IMR-90 (cell line): ENCODE data around the gene TNIP1. TPM values are rescaled to one million over a fixed set of nuclear protein-coding genes. Genes with fewer than 3 reads are reported as not detected.

Source experiments
- ATAC-seq: fragments of 200-7000 bp; cut with Tn5 transposase; 2 replicates; pipeline ENCODE4 v1.9.1; 2020; ENCODE audit warnings: low read depth, mild to moderate bottlenecking, moderate library complexity
- BruUV-seq: library from RNA; stranded (reverse); fragments of 400-500 nt; replicated peaks from 2 replicates; lab custom pipeline; 2021; lab: Mats Ljungman, UMichigan
- CTCF ChIA-PET: fragments of 300-600 bp; formaldehyde crosslinking; extraction: SDS; loops from one replicate; lab custom pipeline; 2021; ENCODE audit warnings: antibody characterized with exemption; lab: Yijun Ruan, JAX
- POLR2A ChIA-PET: fragments of 300-600 bp; sonication (Branson Sonifier 250); formaldehyde crosslinking; loops from one replicate; lab custom pipeline; 2022; ENCODE audit warnings: antibody characterized with exemption; ENCODE audit not compliant: unreplicated experiment; lab: Charles Lee
- DNase-seq: peaks from one replicate; pipeline ENCODE4 v3.0.0; 2013
- H2AFZ ChIP-seq: replicated peaks from 2 replicates; pipeline ENCODE3; 2013; ENCODE audit warnings: low read length, mild to moderate bottlenecking; ENCODE audit not compliant: poor library complexity
- H2AK5ac ChIP-seq: 2 replicates; pipeline ENCODE4 v1.6.1; 2013; ENCODE audit warnings: low read depth, low read length, inconsistent platforms
- H2AK9ac ChIP-seq: replicated peaks from 2 replicates; pipeline ENCODE3; 2013; ENCODE audit warnings: mild to moderate bottlenecking, low read depth, low read length, moderate library complexity; ENCODE audit not compliant: poor library complexity
- H2BK120ac ChIP-seq: 2 replicates; pipeline ENCODE4 v1.6.1; 2013; ENCODE audit warnings: low read depth, low read length, inconsistent platforms
- H2BK15ac ChIP-seq: 3 replicates; pipeline ENCODE4 v1.6.1; 2013; ENCODE audit warnings: low read depth, low read length, inconsistent platforms
- H2BK20ac ChIP-seq: 2 replicates; pipeline ENCODE4 v1.6.1; 2013; ENCODE audit warnings: low read depth, mild to moderate bottlenecking, inconsistent platforms, low read length, moderate library complexity
- H2BK5ac ChIP-seq: 2 replicates; pipeline ENCODE4 v1.6.1; 2013; ENCODE audit warnings: mild to moderate bottlenecking, low read depth, low read length, inconsistent platforms; ENCODE audit not compliant: poor library complexity, severe bottlenecking
- H3K14ac ChIP-seq: replicated peaks from 2 replicates; pipeline ENCODE4 v1.6.1; 2013; ENCODE audit warnings: low read depth, low read length, inconsistent platforms
- H3K18ac ChIP-seq: 2 replicates; pipeline ENCODE4 v1.6.1; 2013; ENCODE audit warnings: low read depth, low read length, control low read depth
- H3K23ac ChIP-seq: 2 replicates; pipeline ENCODE4 v1.6.1; 2013; ENCODE audit warnings: low read depth, low read length, inconsistent platforms
- H3K27ac ChIP-seq: 2 replicates; pipeline ENCODE4 v1.5.1; 2013; ENCODE audit warnings: mild to moderate bottlenecking, control low read depth, low read length; ENCODE audit not compliant: insufficient read depth
- H3K27me3 ChIP-seq: 2 replicates; pipeline ENCODE4 v1.6.1; 2013; ENCODE audit warnings: low read length; ENCODE audit not compliant: control insufficient read depth, insufficient read depth
- H3K36me3 ChIP-seq: 2 replicates; pipeline ENCODE4 v1.6.1; 2013; ENCODE audit warnings: low read length, mixed read lengths; ENCODE audit not compliant: control insufficient read depth, insufficient read depth
- H3K4ac ChIP-seq: 2 replicates; pipeline ENCODE4 v1.6.1; 2013; ENCODE audit warnings: low read depth, low read length, inconsistent platforms
- H3K4me1 ChIP-seq: 2 replicates; pipeline ENCODE4 v1.6.1; 2013; ENCODE audit warnings: low read length, mixed read lengths; ENCODE audit not compliant: control insufficient read depth, insufficient read depth
- H3K4me2 ChIP-seq: 2 replicates; pipeline ENCODE4 v1.6.1; 2013; ENCODE audit warnings: low read depth, mild to moderate bottlenecking, control low read depth, low read length, moderate library complexity
- H3K4me3 ChIP-seq: 2 replicates; pipeline ENCODE4 v1.5.1; 2013; ENCODE audit warnings: low read depth, mild to moderate bottlenecking, control low read depth, low read length, moderate library complexity; ENCODE audit not compliant: insufficient read depth
- H3K56ac ChIP-seq: 2 replicates; pipeline ENCODE4 v1.6.1; 2013; ENCODE audit warnings: low read length, inconsistent platforms; ENCODE audit not compliant: insufficient read depth; ENCODE audit errors: extremely low read depth
- H3K79me1 ChIP-seq, 2 experiments: 2 replicates each; pipeline ENCODE4 v1.6.1; 2013; ENCODE audit warnings: low read length in 2 of 2, inconsistent platforms in 1 of 2, low read depth in 1 of 2
- H3K9ac ChIP-seq: 2 replicates; pipeline ENCODE4 v1.6.1; 2013; ENCODE audit warnings: low read depth, low read length, control low read depth
- H3K9me1 ChIP-seq: 2 replicates; pipeline ENCODE4 v1.6.1; 2013; ENCODE audit warnings: low read length, inconsistent platforms; ENCODE audit not compliant: insufficient read depth
- H3K9me3 ChIP-seq: 2 replicates; pipeline ENCODE4 v1.6.1; 2013; ENCODE audit warnings: low read length; ENCODE audit not compliant: control insufficient read depth, insufficient read depth
- H4K20me1 ChIP-seq: 2 replicates; pipeline ENCODE4 v1.6.1; 2013; ENCODE audit warnings: low read length, inconsistent platforms; ENCODE audit not compliant: insufficient read depth
- H4K5ac ChIP-seq: 2 replicates; pipeline ENCODE4 v1.6.1; 2013; ENCODE audit warnings: mild to moderate bottlenecking, low read depth, low read length, control low read depth
- H4K8ac ChIP-seq, 2 experiments: 2 replicates each; pipeline ENCODE4 v1.6.1; 2013; ENCODE audit warnings: low read depth in 2 of 2, low read length in 2 of 2, control low read depth in 1 of 2, inconsistent platforms in 1 of 2
- H4K91ac ChIP-seq: 2 replicates; pipeline ENCODE4 v1.6.1; 2013; ENCODE audit warnings: low read depth, low read length, inconsistent platforms; ENCODE audit not compliant: insufficient read depth
- BHLHE40 ChIP-seq: fragments of 150-350 bp; IDR thresholded peaks from 2 replicates; pipeline ENCODE4 v1.6.1; 2016; ENCODE audit warnings: mild to moderate bottlenecking, low read depth, low read length
- CEBPB ChIP-seq: IDR thresholded peaks from 2 replicates; pipeline ENCODE4 v1.6.1; 2012; ENCODE audit warnings: low read depth, low read length, improper control_type of control experiment
- CHD1 ChIP-seq: IDR thresholded peaks from 2 replicates; pipeline ENCODE4 v1.6.1; 2012; ENCODE audit warnings: low read depth, low read length, improper control_type of control experiment
- FOS ChIP-seq: fragments of 150-350 bp; IDR thresholded peaks from 2 replicates; pipeline ENCODE4 v1.6.1; 2016; ENCODE audit warnings: low read depth, low read length
- MAFK ChIP-seq: IDR thresholded peaks from 2 replicates; pipeline ENCODE4 v1.6.1; 2012; ENCODE audit warnings: low read depth, low read length, improper control_type of control experiment
- MAZ ChIP-seq: IDR thresholded peaks from 2 replicates; pipeline ENCODE4 v1.6.1; 2012; ENCODE audit warnings: low read depth, mild to moderate bottlenecking, low read length, improper control_type of control experiment, moderate library complexity, borderline replicate concordance
- MXI1 ChIP-seq: IDR thresholded peaks from 2 replicates; pipeline ENCODE4 v1.6.1; 2012; ENCODE audit warnings: low read depth, mild to moderate bottlenecking, low read length, moderate library complexity, borderline replicate concordance
- NFE2L2 ChIP-seq: fragments of 150-350 bp; IDR thresholded peaks from 2 replicates; pipeline ENCODE4 v1.6.1; 2016; ENCODE audit warnings: low read depth, mild to moderate bottlenecking, low read length
- POLR2A ChIP-seq: IDR thresholded peaks from 2 replicates; pipeline ENCODE4 v1.6.1; 2012; ENCODE audit warnings: mild to moderate bottlenecking, low read depth, low read length
- RAD21 ChIP-seq: IDR thresholded peaks from 2 replicates; pipeline ENCODE4 v1.6.1; 2012; ENCODE audit warnings: low read length, improper control_type of control experiment
- RCOR1 ChIP-seq: IDR thresholded peaks from 2 replicates; pipeline ENCODE4 v1.6.1; 2012; ENCODE audit warnings: mild to moderate bottlenecking, low read length, improper control_type of control experiment; ENCODE audit not compliant: insufficient replicate concordance
- RFX5 ChIP-seq: IDR thresholded peaks from 2 replicates; pipeline ENCODE4 v1.8.0; 2012; ENCODE audit warnings: low read depth, mild to moderate bottlenecking, low read length, moderate library complexity
- SMC3 ChIP-seq: fragments of 150-350 bp; IDR thresholded peaks from 2 replicates; pipeline ENCODE4 v1.6.1; 2016; ENCODE audit warnings: low read depth, mild to moderate bottlenecking, antibody characterized with exemption, low read length, moderate library complexity
- USF2 ChIP-seq: fragments of 150-350 bp; IDR thresholded peaks from 2 replicates; pipeline ENCODE4 v1.6.1; 2017; ENCODE audit warnings: mild to moderate bottlenecking, antibody characterized with exemption, low read length, low read depth
- whole genome bisulfite sequencing, 2 experiments: methylation state at CpG; one replicate each; pipeline versions ENCODE4 v1.1.5 to v1.1.7; 2013; ENCODE audit warnings: missing lambda C conversion rate in 2 of 2; ENCODE audit not compliant: insufficient read length in 1 of 2; ENCODE audit errors: extremely low coverage in 2 of 2; 5-methylcytosine and 5-hydroxymethylcytosine counted together
- dilution Hi-C: fragments of 300-500 bp; cut with HindIII; formaldehyde crosslinking; loops from one replicate; pipeline ENCODE4 v1.14.3; 2018; ENCODE audit warnings: low sequenced_read_pairs; ENCODE audit not compliant: unreplicated experiment
- in situ Hi-C: fragments of 300-500 bp; cut with MboI; formaldehyde crosslinking; loops from 3 replicates; pipeline ENCODE4 v1.14.3; 2019; ENCODE audit warnings: low sequenced_read_pairs, inconsistent platforms, mixed read lengths
- intact Hi-C: fragments of 100-400 bp; cut with micrococcal nuclease; formaldehyde crosslinking; loops from 2 replicates; pipeline ENCODE4 v1.10.0; 2022
- polyA plus RNA-seq, 3 experiments: library from polyadenylated mRNA; depleted of rRNA; stranded (reverse); fragments of >200 nt; gene quantifications; 2 replicates each; pipeline ENCODE4 v1.2.3, GENCODE V29; 2012; ENCODE audit warnings: low replicate concordance in 1 of 3
- total RNA-seq: library from RNA; depleted of rRNA; stranded (reverse); fragments of >200 nt; gene quantifications from 2 replicates; pipeline ENCODE4 v1.2.3, GENCODE V29; 2012
- TF ChIP-seq, protein P1 (sequence below): fragments of 150-350 bp; IDR thresholded peaks from 2 replicates; pipeline ENCODE4 v1.6.1; 2016; ENCODE audit warnings: low read depth, mild to moderate bottlenecking, low read length, moderate library complexity, borderline replicate concordance
- TF ChIP-seq, protein P2 (sequence below): conservative IDR thresholded peaks from 2 replicates; pipeline ENCODE4 v1.5.1; 2012; ENCODE audit warnings: mild to moderate bottlenecking, low read depth, low read length, improper control_type of control experiment

Gene TNIP1
- total and polyA plus RNA-seq, 2 of the 4 experiments (the other 2 are of a cell fraction) = 63.8 to 92.8 TPM

- CTCF ChIA-PET = no interaction called here
- in situ Hi-C loops (no loop called here), intact Hi-C loops (no loop called here), dilution Hi-C loops (no loop called here)
- no peak overlapping the region for H2BK20ac ChIP-seq
- no TSS peak for BruUV-seq
- TF ChIP-seq, protein P1, sequence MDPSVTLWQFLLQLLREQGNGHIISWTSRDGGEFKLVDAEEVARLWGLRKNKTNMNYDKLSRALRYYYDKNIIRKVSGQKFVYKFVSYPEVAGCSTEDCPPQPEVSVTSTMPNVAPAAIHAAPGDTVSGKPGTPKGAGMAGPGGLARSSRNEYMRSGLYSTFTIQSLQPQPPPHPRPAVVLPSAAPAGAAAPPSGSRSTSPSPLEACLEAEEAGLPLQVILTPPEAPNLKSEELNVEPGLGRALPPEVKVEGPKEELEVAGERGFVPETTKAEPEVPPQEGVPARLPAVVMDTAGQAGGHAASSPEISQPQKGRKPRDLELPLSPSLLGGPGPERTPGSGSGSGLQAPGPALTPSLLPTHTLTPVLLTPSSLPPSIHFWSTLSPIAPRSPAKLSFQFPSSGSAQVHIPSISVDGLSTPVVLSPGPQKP = no peak
- no peak for TF ChIP-seq FOS
- no peak for TF ChIP-seq MAFK
- no peak for TF ChIP-seq RCOR1
- TF ChIP-seq POLR2A = no peak
- no peak for TF ChIP-seq CEBPB
- no peak for TF ChIP-seq CHD1
- TF ChIP-seq, protein P2, sequence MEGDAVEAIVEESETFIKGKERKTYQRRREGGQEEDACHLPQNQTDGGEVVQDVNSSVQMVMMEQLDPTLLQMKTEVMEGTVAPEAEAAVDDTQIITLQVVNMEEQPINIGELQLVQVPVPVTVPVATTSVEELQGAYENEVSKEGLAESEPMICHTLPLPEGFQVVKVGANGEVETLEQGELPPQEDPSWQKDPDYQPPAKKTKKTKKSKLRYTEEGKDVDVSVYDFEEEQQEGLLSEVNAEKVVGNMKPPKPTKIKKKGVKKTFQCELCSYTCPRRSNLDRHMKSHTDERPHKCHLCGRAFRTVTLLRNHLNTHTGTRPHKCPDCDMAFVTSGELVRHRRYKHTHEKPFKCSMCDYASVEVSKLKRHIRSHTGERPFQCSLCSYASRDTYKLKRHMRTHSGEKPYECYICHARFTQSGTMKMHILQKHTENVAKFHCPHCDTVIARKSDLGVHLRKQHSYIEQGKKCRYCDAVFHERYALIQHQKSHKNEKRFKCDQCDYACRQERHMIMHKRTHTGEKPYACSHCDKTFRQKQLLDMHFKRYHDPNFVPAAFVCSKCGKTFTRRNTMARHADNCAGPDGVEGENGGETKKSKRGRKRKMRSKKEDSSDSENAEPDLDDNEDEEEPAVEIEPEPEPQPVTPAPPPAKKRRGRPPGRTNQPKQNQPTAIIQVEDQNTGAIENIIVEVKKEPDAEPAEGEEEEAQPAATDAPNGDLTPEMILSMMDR = no peak
- TF ChIP-seq BHLHE40 = no peak
- no peak for TF ChIP-seq NFE2L2
- TF ChIP-seq USF2 = no peak
- no peak for TF ChIP-seq RFX5
- no peak for TF ChIP-seq RAD21
- TF ChIP-seq MAZ = no peak
- no peak for TF ChIP-seq SMC3
- no peak for TF ChIP-seq MXI1
- DNase-seq (no peak), ATAC-seq (no peak)
- H2BK15ac ChIP-seq = no peak overlapping the region
- peaks cover 10% of the 10 kb centered on the region; the same call in 1 of the 2 replicates for H4K20me1 ChIP-seq
- H3K27me3 ChIP-seq = no peaks in the 10 kb centered on the region
- no peak overlapping the region for H3K14ac ChIP-seq
- no peak overlapping the region for H2AK9ac ChIP-seq
- H3K9me1 ChIP-seq = peaks cover 30% of the 10 kb centered on the region
- peaks cover 29 to 57% of the 10 kb centered on the region in 2 experiments for H3K79me1 ChIP-seq
- H2BK120ac ChIP-seq = no peak overlapping the region
- H3K9me3 ChIP-seq = no peaks in the 10 kb centered on the region
- no peak overlapping the region for H2BK5ac ChIP-seq
- H2AFZ ChIP-seq = no peak overlapping the region
- no peak overlapping the region for H3K4me3 ChIP-seq
- H3K4me2 ChIP-seq = no peak overlapping the region
- no peak overlapping the region for H3K27ac ChIP-seq
- no peak overlapping the region for H4K91ac ChIP-seq
- POLR2A ChIA-PET = no interaction called here
- no peak overlapping the region; the same call in 1 of the 2 replicates for H3K18ac ChIP-seq
- no peak overlapping the region for H3K56ac ChIP-seq
- H3K9ac ChIP-seq = no peak overlapping the region
- no peak overlapping the region for H2AK5ac ChIP-seq
- H4K8ac ChIP-seq = peak overlapping the region in 1 of 2 experiments; percentile 25; a peak in 1 of 4 replicates
- peaks cover 16% of the 10 kb centered on the region for H3K4me1 ChIP-seq
- H3K23ac ChIP-seq = no peak overlapping the region
- no peak overlapping the region for H3K4ac ChIP-seq
- H3K36me3 ChIP-seq = peaks cover 80% of the 10 kb centered on the region
- WGBS, 2 experiments = 100% methylated on average over 1 of the region's 2 CpGs; no CpG with 5 or more reads in 1 of the 2 experiments
- H4K5ac ChIP-seq = no peak overlapping the region
These were observed 24.7 kb upstream of the TNIP1 start for GRCh38 chr5:151105561-151105960.
